GM12878 (cell line): ENCODE measurements around the gene ANKRD13C. TPM values are rescaled to one million over a fixed set of nuclear protein-coding genes. Genes with fewer than 3 reads are reported as not detected.

ENCODE experiments used
- ATAC-seq: fragments of 200-7000 bp; cut with Tn5 transposase; 3 replicates; pipeline ENCODE4 v1.9.1; 2020; ENCODE audit warnings: mild to moderate bottlenecking, moderate library complexity
- BruUV-seq: library from RNA; stranded (reverse); fragments of 400-500 nt; replicated peaks from 2 replicates; lab custom pipeline; 2021; lab: Mats Ljungman, UMichigan
- CTCF ChIA-PET: fragments of 300-600 bp; sonication (Branson Sonifier 250); formaldehyde crosslinking; extraction: SDS; loops from one replicate; lab custom pipeline; 2021; ENCODE audit warnings: inconsistent platforms; lab: Yijun Ruan, JAX
- POLR2A ChIA-PET: fragments of 350-600 bp; formaldehyde crosslinking; extraction: SDS; loops from one replicate; lab custom pipeline; 2021; ENCODE audit warnings: inconsistent platforms; lab: Charles Lee
- RAD21 ChIA-PET: fragments of 300-600 bp; sonication (Branson Sonifier 250); formaldehyde crosslinking; loops from one replicate; lab custom pipeline; 2023; ENCODE audit warnings: antibody characterized with exemption; ENCODE audit not compliant: unreplicated experiment; lab: Charles Lee
- SMC1A ChIA-PET: fragments of 300-600 bp; sonication (Branson Sonifier 250); formaldehyde crosslinking; loops from one replicate; lab custom pipeline; 2023; ENCODE audit not compliant: unreplicated experiment, uncharacterized antibody; lab: Charles Lee
- DNase-seq: peaks from one replicate; pipeline ENCODE4 v3.0.0-alpha.2; 2011; ENCODE audit warnings: low read depth, low spot score
- FAIRE-seq: peaks from 3 replicates; lab custom pipeline; 2011; peaks lifted over from hg19 to GRCh38; lab: Jason Lieb, UNC
- H2AFZ ChIP-seq: 2 replicates; pipeline ENCODE4 v1.6.0; 2011; ENCODE audit warnings: low read depth, low read length, control low read depth; ENCODE audit not compliant: control insufficient read depth
- H3K27ac ChIP-seq: 2 replicates; pipeline ENCODE4 v1.5.1; 2011; ENCODE audit warnings: control low read depth; ENCODE audit not compliant: control insufficient read depth, insufficient read depth
- H3K27me3 ChIP-seq, 2 experiments: replicated peaks in 1 of 2; 2 replicates each; pipeline versions ENCODE4 v1.6.0 to v1.6.1; 2011; ENCODE audit warnings: low read length in 1 of 2; ENCODE audit not compliant: control insufficient read depth in 2 of 2, insufficient read depth in 2 of 2
- H3K36me3 ChIP-seq, 2 experiments: 2 replicates each; pipeline ENCODE4 v1.5.1; 2011; ENCODE audit warnings: low read length in 1 of 2; ENCODE audit not compliant: control insufficient read depth in 2 of 2, insufficient read depth in 2 of 2
- H3K4me1 ChIP-seq: 2 replicates; pipeline ENCODE4 v1.6.1; 2011; ENCODE audit warnings: mild to moderate bottlenecking, low read length, moderate library complexity, mixed read lengths; ENCODE audit not compliant: control insufficient read depth, insufficient read depth
- H3K4me2 ChIP-seq: 2 replicates; pipeline ENCODE4 v1.6.0; 2011; ENCODE audit warnings: control low read depth; ENCODE audit not compliant: control insufficient read depth, insufficient read depth
- H3K4me3 ChIP-seq: fragments of 200-600 bp; sonication (generic); 2 replicates; pipeline ENCODE4 v1.5.1; 2016
- H3K79me2 ChIP-seq: 2 replicates; pipeline ENCODE4 v1.6.0; 2011; ENCODE audit warnings: low read length; ENCODE audit not compliant: control insufficient read depth, insufficient read depth
- H3K9ac ChIP-seq: 2 replicates; pipeline ENCODE4 v1.8.0; 2011; ENCODE audit warnings: low read length, control low read depth, mixed read lengths; ENCODE audit not compliant: control insufficient read depth, insufficient read depth
- H3K9me3 ChIP-seq: replicated peaks from 3 replicates; pipeline ENCODE4 v1.5.1; 2011; ENCODE audit warnings: mild to moderate bottlenecking, low read length; ENCODE audit not compliant: control insufficient read depth, insufficient read depth
- H4K20me1 ChIP-seq: 2 replicates; pipeline ENCODE4 v1.6.0; 2011; ENCODE audit not compliant: control insufficient read depth, insufficient read depth
- CBX5 ChIP-seq: sonication (generic); IDR thresholded peaks from 2 replicates; pipeline ENCODE4 v1.6.1; 2016; ENCODE audit warnings: low read depth, moderate library complexity, mild to moderate bottlenecking, inconsistent platforms
- CEBPB ChIP-seq, 2 experiments: fragments of 150-350 bp in 1 of 2; IDR thresholded peaks; 2 replicates each; pipeline ENCODE4 v1.6.1; 2012 to 2014; ENCODE audit warnings: low read depth in 2 of 2, low read length in 2 of 2, borderline replicate concordance in 1 of 2, inconsistent platforms in 1 of 2
- ETV6 ChIP-seq, 2 experiments: fragments of 450-650 bp in 1 of 2; IDR thresholded peaks in 1 of 2; conservative IDR thresholded peaks in 1 of 2; 2 replicates each; pipeline ENCODE4 v1.6.1; 2014; ENCODE audit warnings: antibody characterized with exemption in 1 of 2, borderline replicate concordance in 1 of 2, low read depth in 1 of 2, mild to moderate bottlenecking in 1 of 2, moderate library complexity in 1 of 2
- NR2C1 ChIP-seq: fragments of 450-650 bp; IDR thresholded peaks from 2 replicates; pipeline ENCODE4 v1.6.1; 2017; ENCODE audit warnings: antibody characterized with exemption, mild to moderate bottlenecking, moderate library complexity
- POU2F2 ChIP-seq: IDR thresholded peaks from 3 replicates; pipeline ENCODE4 v1.6.1; 2011; ENCODE audit warnings: low read depth, mild to moderate bottlenecking, low read length, borderline replicate concordance
- ZNF207 ChIP-seq: fragments of 450-650 bp; IDR thresholded peaks from 2 replicates; pipeline ENCODE4 v1.6.1; 2014; ENCODE audit warnings: antibody characterized with exemption, mild to moderate bottlenecking, borderline replicate concordance
- ZSCAN29 ChIP-seq: fragments of 450-650 bp; IDR thresholded peaks from 2 replicates; pipeline ENCODE4 v1.6.1; 2017; ENCODE audit warnings: mild to moderate bottlenecking, moderate library complexity
- WGBS: methylation state at CpG from one replicate; pipeline ENCODE4 v1.1.6; 2016; ENCODE audit warnings: low lambda C conversion rate; ENCODE audit not compliant: insufficient replicate concordance, insufficient coverage; ENCODE audit errors: missing lambda C conversion rate; 5-methylcytosine and 5-hydroxymethylcytosine counted together
- in situ Hi-C: fragments of 300-500 bp; cut with MboI; formaldehyde crosslinking; loops from 9 replicates; pipeline ENCODE4 v1.14.3; 2018; ENCODE audit warnings: mixed read lengths
- intact Hi-C: fragments of 100-400 bp; cut with micrococcal nuclease; formaldehyde crosslinking; loops from one replicate; pipeline ENCODE4 v1.14.2; 2022; ENCODE audit not compliant: unreplicated experiment
- polyA plus RNA-seq, 11 experiments: library from polyadenylated mRNA; depleted of rRNA in 4 of 11; unstranded in 6 of 11; stranded (reverse) in 5 of 11; fragments of >200 nt; fragmentation: Nextera tagmentation in 4 of 11; fragmentation: Illumina TruSeq in 1 of 11; extraction: Ambion mirVana in 4 of 11; extraction: Trizol in 1 of 11; gene quantifications; 1 replicate in 1 of 11; 2 replicates in 10 of 11; pipeline versions ENCODE4 v1.2.1 to v1.2.3, GENCODE V29; 2011 to 2016; ENCODE audit warnings: inconsistent platforms in 2 of 11, missing spikeins in 2 of 11, low read depth in 1 of 11
- total RNA-seq, 4 experiments: library from RNA; depleted of rRNA in 3 of 4; stranded (reverse); fragments of >200 nt in 3 of 4; fragmentation: Illumina TruSeq in 1 of 4; extraction: Trizol in 1 of 4; gene quantifications; 2 replicates each; pipeline versions ENCODE4 v1.2.1 to v1.2.3, GENCODE V29; 2013 to 2021
- TF ChIP-seq, protein P1 (sequence below): IDR thresholded peaks from 2 replicates; pipeline ENCODE4 v1.6.1; 2012; ENCODE audit warnings: low read depth, low read length, improper control_type of control experiment
- TF ChIP-seq, protein P2 (sequence below): fragments of 450-650 bp; IDR thresholded peaks from 2 replicates; pipeline ENCODE4 v1.6.1; 2016; ENCODE audit warnings: mild to moderate bottlenecking
- TF ChIP-seq, protein P3 (sequence below): fragments of 450-650 bp; IDR thresholded peaks from 2 replicates; pipeline ENCODE4 v1.6.1; 2017; ENCODE audit warnings: mild to moderate bottlenecking
- TF ChIP-seq, protein P4 (sequence below): fragments of 450-650 bp; IDR thresholded peaks from 2 replicates; pipeline ENCODE4 v1.6.1; 2018; ENCODE audit warnings: mild to moderate bottlenecking, low read depth, moderate library complexity; ENCODE audit not compliant: partially characterized antibody

ANKRD13C gene
- total and polyA plus RNA-seq, 10 of the 15 experiments (the other 5 are each of a cell fraction or from before 2014, with no cell fraction given), result 3.7 to 24.4 (median 14.1) TPM

DNA sequence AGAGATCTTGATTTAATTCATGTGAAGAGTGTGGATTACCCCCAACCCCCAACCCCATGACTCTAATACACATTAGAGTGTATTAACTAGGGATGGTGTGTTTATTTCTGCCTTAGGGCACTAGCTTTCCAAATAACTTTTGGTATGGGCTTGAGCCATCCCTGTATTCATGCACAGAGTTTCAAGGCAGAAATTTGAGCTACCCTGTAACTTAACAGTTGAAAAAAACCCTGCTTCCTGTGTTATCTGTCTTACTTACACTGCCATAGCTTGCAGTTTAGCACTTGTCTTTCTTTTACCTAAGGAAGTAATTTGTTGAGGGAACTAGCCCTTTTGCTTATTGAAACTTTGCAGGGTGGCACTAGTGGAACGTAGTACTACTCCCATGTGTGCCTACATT, 127.1 kb downstream of the ANKRD13C start (continued):
- TF ChIP-seq, protein P1, sequence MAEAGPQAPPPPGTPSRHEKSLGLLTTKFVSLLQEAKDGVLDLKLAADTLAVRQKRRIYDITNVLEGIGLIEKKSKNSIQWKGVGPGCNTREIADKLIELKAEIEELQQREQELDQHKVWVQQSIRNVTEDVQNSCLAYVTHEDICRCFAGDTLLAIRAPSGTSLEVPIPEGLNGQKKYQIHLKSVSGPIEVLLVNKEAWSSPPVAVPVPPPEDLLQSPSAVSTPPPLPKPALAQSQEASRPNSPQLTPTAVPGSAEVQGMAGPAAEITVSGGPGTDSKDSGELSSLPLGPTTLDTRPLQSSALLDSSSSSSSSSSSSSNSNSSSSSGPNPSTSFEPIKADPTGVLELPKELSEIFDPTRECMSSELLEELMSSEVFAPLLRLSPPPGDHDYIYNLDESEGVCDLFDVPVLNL, result no peak
- TF ChIP-seq, protein P2, sequence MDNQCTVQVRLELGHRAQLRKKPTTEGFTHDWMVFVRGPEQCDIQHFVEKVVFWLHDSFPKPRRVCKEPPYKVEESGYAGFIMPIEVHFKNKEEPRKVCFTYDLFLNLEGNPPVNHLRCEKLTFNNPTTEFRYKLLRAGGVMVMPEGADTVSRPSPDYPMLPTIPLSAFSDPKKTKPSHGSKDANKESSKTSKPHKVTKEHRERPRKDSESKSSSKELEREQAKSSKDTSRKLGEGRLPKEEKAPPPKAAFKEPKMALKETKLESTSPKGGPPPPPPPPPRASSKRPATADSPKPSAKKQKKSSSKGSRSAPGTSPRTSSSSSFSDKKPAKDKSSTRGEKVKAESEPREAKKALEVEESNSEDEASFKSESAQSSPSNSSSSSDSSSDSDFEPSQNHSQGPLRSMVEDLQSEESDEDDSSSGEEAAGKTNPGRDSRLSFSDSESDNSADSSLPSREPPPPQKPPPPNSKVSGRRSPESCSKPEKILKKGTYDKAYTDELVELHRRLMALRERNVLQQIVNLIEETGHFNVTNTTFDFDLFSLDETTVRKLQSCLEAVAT, result no peak
- no peak for TF ChIP-seq ZSCAN29
- TF ChIP-seq, protein P3, sequence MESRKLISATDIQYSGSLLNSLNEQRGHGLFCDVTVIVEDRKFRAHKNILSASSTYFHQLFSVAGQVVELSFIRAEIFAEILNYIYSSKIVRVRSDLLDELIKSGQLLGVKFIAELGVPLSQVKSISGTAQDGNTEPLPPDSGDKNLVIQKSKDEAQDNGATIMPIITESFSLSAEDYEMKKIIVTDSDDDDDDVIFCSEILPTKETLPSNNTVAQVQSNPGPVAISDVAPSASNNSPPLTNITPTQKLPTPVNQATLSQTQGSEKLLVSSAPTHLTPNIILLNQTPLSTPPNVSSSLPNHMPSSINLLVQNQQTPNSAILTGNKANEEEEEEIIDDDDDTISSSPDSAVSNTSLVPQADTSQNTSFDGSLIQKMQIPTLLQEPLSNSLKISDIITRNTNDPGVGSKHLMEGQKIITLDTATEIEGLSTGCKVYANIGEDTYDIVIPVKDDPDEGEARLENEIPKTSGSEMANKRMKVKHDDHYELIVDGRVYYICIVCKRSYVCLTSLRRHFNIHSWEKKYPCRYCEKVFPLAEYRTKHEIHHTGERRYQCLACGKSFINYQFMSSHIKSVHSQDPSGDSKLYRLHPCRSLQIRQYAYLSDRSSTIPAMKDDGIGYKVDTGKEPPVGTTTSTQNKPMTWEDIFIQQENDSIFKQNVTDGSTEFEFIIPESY, result no peak
- TF ChIP-seq ETV6 (conservative IDR thresholded peaks at IDR 0.05 in 1 of 2, IDR thresholded peaks at IDR 0.05 in 1 of 2; ENCODE audit: borderline replicate concordance in 1 of 2, low read depth in 1 of 2), result no peak
- no peak for TF ChIP-seq CEBPB (IDR thresholded peaks at IDR 0.05; ENCODE audit: borderline replicate concordance in 1 of 2, low read depth in 2 of 2, low read length in 2 of 2)
- no peak for TF ChIP-seq POU2F2

DNA sequence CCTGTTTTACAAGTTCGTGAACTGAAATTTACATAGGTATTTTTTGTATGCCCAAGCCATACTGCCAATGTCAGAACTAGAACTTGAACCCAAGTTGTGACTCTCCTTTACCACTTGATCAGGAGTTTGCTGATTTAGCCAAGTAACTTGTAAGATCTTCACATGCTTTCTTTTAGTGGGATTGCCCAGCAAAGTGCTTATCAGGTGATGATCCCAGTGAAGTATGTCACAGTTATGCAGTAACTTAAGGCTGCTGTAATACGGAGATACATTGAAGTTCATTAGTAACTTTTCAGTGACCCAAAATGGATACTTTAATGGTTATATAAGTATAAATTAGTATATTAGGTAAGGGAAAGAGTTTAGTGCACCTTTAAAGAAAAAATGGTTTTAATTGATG, 129.6 kb downstream of the ANKRD13C start:
- H2AFZ ChIP-seq, result no peak overlapping the region
- CTCF ChIA-PET, result interaction anchor here (1.0 kb wide), 1 partner anchor 17 kb away, joined by 3 read pairs; no protein-coding TSS in a partner anchor
- intact Hi-C loops, result loop anchor here (5.0 kb wide), 1 partner anchor 127 kb away; the partner anchor contains the start of gene ANKRD13C
- H3K79me2 ChIP-seq, result peaks cover 74% of the 10 kb centered on the region
- peaks cover 8% of the 10 kb centered on the region for H3K4me1 ChIP-seq
- H3K9me3 ChIP-seq, result no peaks in the 10 kb centered on the region
- H3K27ac ChIP-seq, result no peak overlapping the region
- no peak overlapping the region for H3K4me3 ChIP-seq
- WGBS, result 76% methylated on average over 2 of the region's 2 CpGs
- H3K27me3 ChIP-seq, result no peaks in the 10 kb centered on the region
- TF ChIP-seq ZNF207, result no peak
- no peak for TF ChIP-seq NR2C1
- TF ChIP-seq, protein P4, sequence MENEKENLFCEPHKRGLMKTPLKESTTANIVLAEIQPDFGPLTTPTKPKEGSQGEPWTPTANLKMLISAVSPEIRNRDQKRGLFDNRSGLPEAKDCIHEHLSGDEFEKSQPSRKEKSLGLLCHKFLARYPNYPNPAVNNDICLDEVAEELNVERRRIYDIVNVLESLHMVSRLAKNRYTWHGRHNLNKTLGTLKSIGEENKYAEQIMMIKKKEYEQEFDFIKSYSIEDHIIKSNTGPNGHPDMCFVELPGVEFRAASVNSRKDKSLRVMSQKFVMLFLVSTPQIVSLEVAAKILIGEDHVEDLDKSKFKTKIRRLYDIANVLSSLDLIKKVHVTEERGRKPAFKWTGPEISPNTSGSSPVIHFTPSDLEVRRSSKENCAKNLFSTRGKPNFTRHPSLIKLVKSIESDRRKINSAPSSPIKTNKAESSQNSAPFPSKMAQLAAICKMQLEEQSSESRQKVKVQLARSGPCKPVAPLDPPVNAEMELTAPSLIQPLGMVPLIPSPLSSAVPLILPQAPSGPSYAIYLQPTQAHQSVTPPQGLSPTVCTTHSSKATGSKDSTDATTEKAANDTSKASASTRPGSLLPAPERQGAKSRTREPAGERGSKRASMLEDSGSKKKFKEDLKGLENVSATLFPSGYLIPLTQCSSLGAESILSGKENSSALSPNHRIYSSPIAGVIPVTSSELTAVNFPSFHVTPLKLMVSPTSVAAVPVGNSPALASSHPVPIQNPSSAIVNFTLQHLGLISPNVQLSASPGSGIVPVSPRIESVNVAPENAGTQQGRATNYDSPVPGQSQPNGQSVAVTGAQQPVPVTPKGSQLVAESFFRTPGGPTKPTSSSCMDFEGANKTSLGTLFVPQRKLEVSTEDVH, result no peak
- TF ChIP-seq CBX5, result no peak
- POLR2A ChIA-PET, result no interaction called here
- ATAC-seq (no peak), DNase-seq (no peak), FAIRE-seq (no peak)
- in situ Hi-C loops, result no loop called here
- no TSS peak for BruUV-seq
- H4K20me1 ChIP-seq, result no peaks in the 10 kb centered on the region
- H3K36me3 ChIP-seq, result peaks cover 0 to 18% of the 10 kb centered on the region in 2 experiments; a peak in 3 of 4 replicates
- SMC1A ChIA-PET, result no interaction called here
- no peak overlapping the region for H3K4me2 ChIP-seq
- RAD21 ChIA-PET, result no interaction called here
- H3K9ac ChIP-seq, result no peak overlapping the region
